Adrenal gland (tissue), 12 donors: ENCODE data around the gene DBET. TPM values are rescaled to one million over a fixed set of nuclear protein-coding genes. Genes with fewer than 3 reads are reported as not detected.
A peak's percentile ranks its signal among the peaks of the same experiment; 100 is the strongest.
"Not testable (repeated sequence)": the region's sequence is repeated elsewhere in the genome, so short reads cannot be mapped to it uniquely, and the experiment has no call there.

Experiments
- DNase-seq, 7 donors: peaks; one replicate each; pipeline ENCODE4 v3.0.0-alpha.2; 2019 to 2020
- H3K27ac ChIP-seq, 5 donors: fragments of 200-600 bp; sonication (generic) in 4 of 5; 1 replicate in 3 of 5; 2 replicates in 2 of 5; pipeline versions ENCODE4 v1.5.1 to v1.8.0; 2016 to 2020; ENCODE audit warnings: mild to moderate bottlenecking in 1 of 5
- H3K27me3 ChIP-seq: fragments of 200-600 bp; 2 replicates; pipeline ENCODE4 v1.8.0; 2021
- H3K36me3 ChIP-seq, 2 donors: fragments of 200-600 bp; replicated peaks in 1 of 2; 1 replicate in 1 of 2; 2 replicates in 1 of 2; pipeline versions ENCODE4 v1.5.1 to v1.8.0; 2018 to 2022
- H3K4me1 ChIP-seq, 2 donors: fragments of 200-600 bp; replicated peaks in 1 of 2; 1 replicate in 1 of 2; 2 replicates in 1 of 2; pipeline versions ENCODE4 v1.5.1 to v1.8.0; 2018 to 2021
- H3K4me3 ChIP-seq, 4 donors: fragments of 200-600 bp; sonication (generic) in 3 of 4; one replicate each; pipeline ENCODE4 v1.5.1; 2016 to 2018
- H3K9me3 ChIP-seq, 3 donors: fragments of 200-600 bp; sonication (generic) in 1 of 3; replicated peaks in 1 of 3; 1 replicate in 2 of 3; 2 replicates in 1 of 3; pipeline versions ENCODE4 v1.5.1 to v1.8.0; 2016 to 2021
- WGBS, 4 donors: extraction: QIAGEN DNeasy Blood & Tissue Kit in 2 of 4; methylation state at CpG; one replicate each; pipeline versions ENCODE4 v1.1.5 to v1.1.7; 2013 to 2017; 5-methylcytosine and 5-hydroxymethylcytosine counted together
- intact Hi-C, 2 donors: fragments of 100-400 bp; cut with DNase I; formaldehyde crosslinking; loops; one replicate each; pipeline versions ENCODE4 v1.14.1 to v1.15.0; 2022 to 2023
- polyA plus RNA-seq, 3 donors: library from polyadenylated mRNA; stranded (reverse); fragments of 200-250 nt in 2 of 3; fragments of 350-450 nt in 1 of 3; fragmentation: Illumina TruSeq in 1 of 3; extraction: RNeasy Lipid Tissue Mini Kit (QIAGEN cat#74804) in 1 of 3; gene quantifications; one replicate each; pipeline ENCODE4 v1.2.3, GENCODE V29; 2013 to 2014
- small RNA-seq, 2 donors: library from RNA; depleted of rRNA; stranded (forward); fragments of <200 nt; gene quantifications; one replicate each; pipeline ENCODE3, GENCODE V24; 2016
- total RNA-seq, 9 donors: library from RNA; depleted of rRNA in 4 of 9; stranded (reverse); fragments of >200 nt in 4 of 9; fragments of 120-200 nt in 1 of 9; fragmentation: NEBNext Ultra II Directional in 1 of 9; extraction: Animal tissue kit (Norgen Biotek cat#: 25700) in 1 of 9; gene quantifications; one replicate each; pipeline versions ENCODE4 v1.1.0 to v1.2.4, GENCODE V29; 2013 to 2023
- TF ChIP-seq, protein P1 (sequence below), 6 experiments: fragments of 450-650 bp in 4 of 6; fragments of 200-600 bp in 2 of 6; sonication (generic) in 1 of 6; IDR thresholded peaks; 1 replicate in 5 of 6; 2 replicates in 1 of 6; pipeline versions ENCODE4 v1.5.1 to v1.8.0; 2016 to 2021; ENCODE audit warnings: antibody characterized with exemption in 6 of 6, mild to moderate bottlenecking in 2 of 6, moderate library complexity in 1 of 6
- donor health status: healthy with polysubstance abuse.
- donor health status: Bipolar disorder and iron deficiency.
- donor health status: DM: yes; HTN: yes; CAD: no.
- donor health status: DM: no; HTN: no; CAD: no.
- donor health status: DM: no; HTN: no; CAD: no.
- donor health status: DM: yes; HTN: yes; CAD: no.

DBET gene
- total and polyA plus RNA-seq, 12 donors, result not detected

GRCh38 chr4:190108756-190109155 is 44.5 kb downstream of the DBET start:
- H3K9me3 ChIP-seq, DNase-seq, H3K27me3 ChIP-seq, intact Hi-C loops, H3K36me3 ChIP-seq, H3K4me3 ChIP-seq, H3K27ac ChIP-seq, H3K4me1 ChIP-seq: not testable (repeated sequence)
- WGBS, 4 donors, result 56 to 65% (median 62%) methylated on average over 6 of the region's 6 CpGs

DNA sequence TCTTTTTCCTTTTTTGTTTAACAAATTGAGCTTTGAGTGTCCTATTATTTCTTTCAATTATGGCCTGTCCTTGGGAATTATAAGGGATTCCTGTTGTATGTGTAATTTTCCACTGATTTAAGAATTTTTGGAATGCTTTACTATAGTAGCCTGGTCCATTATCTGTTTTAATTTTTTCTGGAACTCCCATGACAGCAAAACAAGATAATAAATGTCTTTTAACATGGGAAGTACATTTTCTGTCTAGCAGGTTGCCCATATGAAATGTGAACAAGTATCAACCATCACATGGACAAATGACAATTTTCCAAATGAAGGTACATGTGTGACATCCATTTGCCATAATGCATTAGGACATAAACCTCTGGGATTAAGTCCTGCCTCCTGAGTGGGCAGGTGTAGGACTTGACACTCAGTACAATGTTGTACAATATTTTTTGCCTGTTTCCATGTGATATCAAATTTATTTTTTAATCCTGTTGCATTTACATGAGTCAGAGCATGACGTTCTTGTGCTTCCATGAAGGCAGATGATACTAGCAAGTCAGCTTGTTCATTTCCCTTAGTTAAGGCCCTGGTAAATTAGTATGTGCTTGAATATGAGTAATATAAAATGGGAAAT is 45.2 kb downstream of the DBET start:
- H3K27ac ChIP-seq, H3K4me1 ChIP-seq, H3K36me3 ChIP-seq, H3K4me3 ChIP-seq, intact Hi-C loops, H3K9me3 ChIP-seq, DNase-seq, H3K27me3 ChIP-seq: not testable (repeated sequence)
- TF ChIP-seq, protein P1, sequence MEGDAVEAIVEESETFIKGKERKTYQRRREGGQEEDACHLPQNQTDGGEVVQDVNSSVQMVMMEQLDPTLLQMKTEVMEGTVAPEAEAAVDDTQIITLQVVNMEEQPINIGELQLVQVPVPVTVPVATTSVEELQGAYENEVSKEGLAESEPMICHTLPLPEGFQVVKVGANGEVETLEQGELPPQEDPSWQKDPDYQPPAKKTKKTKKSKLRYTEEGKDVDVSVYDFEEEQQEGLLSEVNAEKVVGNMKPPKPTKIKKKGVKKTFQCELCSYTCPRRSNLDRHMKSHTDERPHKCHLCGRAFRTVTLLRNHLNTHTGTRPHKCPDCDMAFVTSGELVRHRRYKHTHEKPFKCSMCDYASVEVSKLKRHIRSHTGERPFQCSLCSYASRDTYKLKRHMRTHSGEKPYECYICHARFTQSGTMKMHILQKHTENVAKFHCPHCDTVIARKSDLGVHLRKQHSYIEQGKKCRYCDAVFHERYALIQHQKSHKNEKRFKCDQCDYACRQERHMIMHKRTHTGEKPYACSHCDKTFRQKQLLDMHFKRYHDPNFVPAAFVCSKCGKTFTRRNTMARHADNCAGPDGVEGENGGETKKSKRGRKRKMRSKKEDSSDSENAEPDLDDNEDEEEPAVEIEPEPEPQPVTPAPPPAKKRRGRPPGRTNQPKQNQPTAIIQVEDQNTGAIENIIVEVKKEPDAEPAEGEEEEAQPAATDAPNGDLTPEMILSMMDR (IDR thresholded peaks at IDR 0.05), result peak in 2 of 6 experiments; percentile 1 to 7
- WGBS, 4 donors, result 31 to 44% (median 40%) methylated on average over 1 of the region's 1 CpG

DNA sequence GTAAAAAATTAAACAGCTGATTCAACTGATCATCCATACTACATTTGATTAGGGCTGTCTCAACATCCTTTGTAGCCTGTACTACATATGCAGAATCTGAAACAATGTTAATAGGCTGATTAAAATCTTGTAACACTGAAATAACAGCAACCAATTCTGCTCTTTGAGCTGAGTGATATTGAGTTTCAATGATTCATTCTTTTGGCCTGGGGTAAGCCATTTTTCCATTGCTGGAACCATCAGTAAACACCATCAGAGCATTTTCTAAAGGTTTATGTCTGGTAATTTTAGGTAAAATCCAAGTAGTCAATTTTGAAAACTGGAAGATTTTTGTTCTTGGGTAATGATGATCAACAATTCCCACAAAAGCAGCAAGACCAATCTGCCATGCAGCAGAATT is 45.7 kb downstream of the DBET start:
- H3K27ac ChIP-seq, H3K4me3 ChIP-seq, DNase-seq, H3K27me3 ChIP-seq, H3K4me1 ChIP-seq, H3K9me3 ChIP-seq, H3K36me3 ChIP-seq, intact Hi-C loops: not testable (repeated sequence)

DNA sequence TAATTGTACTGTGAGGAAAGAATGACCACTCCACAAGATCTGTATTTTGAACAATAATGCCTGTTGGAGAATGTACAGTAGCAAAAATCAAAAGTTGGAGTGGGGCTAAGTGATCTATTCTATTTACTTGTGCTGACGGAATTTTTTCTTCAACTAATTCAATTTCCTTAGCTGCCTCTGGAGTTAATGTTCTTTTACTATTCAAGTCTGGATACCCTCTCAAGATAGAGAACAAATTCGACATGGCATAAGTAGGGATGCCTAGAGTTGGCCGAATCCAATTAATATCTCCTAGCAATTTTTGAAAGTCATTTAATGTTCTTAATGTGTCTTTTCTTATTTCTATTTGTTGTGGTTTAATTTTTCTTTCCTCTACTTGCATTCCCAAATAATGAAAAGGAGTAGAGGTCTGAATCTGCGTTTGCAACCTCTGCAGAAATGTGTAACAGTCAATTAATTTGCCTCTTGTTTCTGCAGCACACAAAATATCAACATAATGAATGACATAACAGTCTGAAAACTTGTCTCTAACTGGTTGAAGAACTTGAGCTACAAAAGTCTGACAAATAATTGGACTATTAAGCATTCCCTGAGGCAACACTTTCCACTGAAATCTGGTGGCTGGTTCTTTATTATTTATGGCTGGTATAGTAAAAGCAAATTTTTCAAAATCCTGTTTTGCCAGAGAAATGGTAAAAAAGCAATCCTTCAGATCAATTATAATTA is 46.4 kb downstream of the DBET start:
- 51 to 57% (median 53%) methylated on average over 4 of the region's 4 CpGs for WGBS, 4 donors

DNA sequence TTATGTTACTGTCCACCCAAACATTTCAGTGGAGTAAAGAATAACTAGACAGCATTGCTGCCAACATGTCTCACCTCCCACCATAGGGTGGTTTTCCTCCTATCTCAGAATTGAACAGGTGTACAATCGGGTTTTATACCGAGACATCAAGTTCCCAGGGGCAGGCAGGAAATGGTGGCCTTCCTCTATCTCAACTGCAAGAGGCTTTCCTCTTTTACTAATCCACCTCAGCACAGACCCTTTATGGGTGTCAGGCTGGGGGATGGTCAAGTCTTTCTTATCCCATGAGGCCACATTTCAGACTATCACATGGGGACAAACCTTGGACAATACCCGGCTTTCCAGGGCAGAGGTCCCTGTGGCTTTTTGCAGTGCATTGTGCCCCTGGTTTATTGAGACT is 48.6 kb downstream of the DBET start:
- not testable (repeated sequence) for H3K36me3 ChIP-seq

More for the DNA sequence above, 46.4 kb downstream of the DBET start:
- intact Hi-C loops, DNase-seq, H3K27ac ChIP-seq, H3K27me3 ChIP-seq, H3K36me3 ChIP-seq, H3K4me1 ChIP-seq, H3K4me3 ChIP-seq, H3K9me3 ChIP-seq: not testable (repeated sequence)

DNA sequence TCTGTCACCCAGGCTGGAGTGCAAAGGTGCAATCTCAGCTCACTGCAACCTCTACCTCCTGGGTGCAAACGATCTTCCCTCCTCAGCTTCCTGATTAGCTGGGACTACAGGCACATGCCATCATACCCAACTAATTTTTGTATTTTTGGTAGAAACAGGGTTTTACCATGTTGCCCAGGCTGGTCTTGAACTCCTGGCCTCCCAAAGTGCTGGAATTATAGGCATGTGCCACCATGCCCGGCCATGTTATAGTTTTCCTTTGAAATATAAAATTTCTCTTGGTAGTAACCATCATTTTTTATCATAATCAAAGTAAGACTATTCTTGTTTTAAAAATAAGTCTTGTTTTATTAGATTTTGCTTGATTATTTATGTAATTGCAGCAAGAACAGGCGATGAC is 50.7 kb downstream of the DBET start:
- H3K36me3 ChIP-seq, H3K27me3 ChIP-seq, H3K9me3 ChIP-seq, DNase-seq, intact Hi-C loops, H3K4me3 ChIP-seq, H3K4me1 ChIP-seq, H3K27ac ChIP-seq: not testable (repeated sequence)
- WGBS, 4 donors, result 51 to 56% (median 53%) methylated on average over 3 of the region's 3 CpGs

More for the DNA sequence above, 48.6 kb downstream of the DBET start:
- WGBS, 4 donors, result 56 to 68% (median 66%) methylated on average over 2 to 3 of the region's 3 CpGs
- DNase-seq, H3K4me1 ChIP-seq, intact Hi-C loops, H3K27ac ChIP-seq, H3K27me3 ChIP-seq, H3K4me3 ChIP-seq, H3K9me3 ChIP-seq: not testable (repeated sequence)

Small RNA genes lying within 50 kb of the gene (small RNA-seq; reads per million reads assigned to genes)
- 0.92 to 2.8 reads per million in 2 donors for gene RNA5SP174
- gene RNA5SP175, result 1.8 to 3.1 reads per million in 2 donors

Other genes with a start within 250 kb of the DBET start
- gene FRG1, start 123.6 kb upstream of the DBET start, total RNA-seq, result 10 to 100 TPM; 20.5 to 53.4 (median 39.6) TPM
- 10 to 100 TPM; 25.5 to 79.0 (median 29.4) TPM for gene FRG1, start 123.6 kb upstream of the DBET start, polyA plus RNA-seq
- gene FRG2, start 37.2 kb upstream of the DBET start, total RNA-seq, result not detected
- not detected for gene FRG2, start 37.2 kb upstream of the DBET start, polyA plus RNA-seq
- gene DUX4, start 109.3 kb downstream of the DBET start, total RNA-seq, result not detected
- not detected for gene DUX4, start 109.3 kb downstream of the DBET start, polyA plus RNA-seq